G401.6 (cell line): ENCODE data around the gene TMEM14B.
"Not testable (repeated sequence)": the region's sequence is repeated elsewhere in the genome, so short reads cannot be mapped to it uniquely, and the experiment has no call there.

ENCODE experiments used
- FAIRE-seq: peaks from 2 replicates; lab custom pipeline; 2012; peaks lifted over from hg19 to GRCh38; lab: Jason Lieb, UNC

The TMEM14B gene

GRCh38 chr6:10746915-10747250 is 722 bp upstream of the TMEM14B start:
- no peak for FAIRE-seq

DNA sequence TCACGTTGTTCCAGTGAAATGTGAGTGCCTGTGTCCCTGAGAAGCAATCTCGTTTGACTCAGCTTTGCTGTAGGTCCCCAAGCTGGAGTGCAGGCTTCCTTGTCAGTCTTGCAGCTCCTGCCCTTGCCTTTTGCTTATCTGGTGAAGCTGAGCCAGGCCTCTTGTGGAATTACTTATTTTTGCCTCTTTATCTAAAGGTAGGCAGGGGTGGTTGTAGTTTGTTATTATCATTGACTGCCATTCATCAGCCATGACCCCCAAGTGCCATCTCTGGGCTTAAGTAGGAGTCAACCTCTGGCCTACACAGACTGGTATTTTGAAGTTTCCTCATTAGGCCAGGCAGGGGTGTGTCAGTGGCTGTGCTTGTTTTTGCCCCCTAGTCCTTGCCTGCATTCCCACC is 2.1 kb downstream of the TMEM14B start:
- FAIRE-seq: no peak

DNA sequence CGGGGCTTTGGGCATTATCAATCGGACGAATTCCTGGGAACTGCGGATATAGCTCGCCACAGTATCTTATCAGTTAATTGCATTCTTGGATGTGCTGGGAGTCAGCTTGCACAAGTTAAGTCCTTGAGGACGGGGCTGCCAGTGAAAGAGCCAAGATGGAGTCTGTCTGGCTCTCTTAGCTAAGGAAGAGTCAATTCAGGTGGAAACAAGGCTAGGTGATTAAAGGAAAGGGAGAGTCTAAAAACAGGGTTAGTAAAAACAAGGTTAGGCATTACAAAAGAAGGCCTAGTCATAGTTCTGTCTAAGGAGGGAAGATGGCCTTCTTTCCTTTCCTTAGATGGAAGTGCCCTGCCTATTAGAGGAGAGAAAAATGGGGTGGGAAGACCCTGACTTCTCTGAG is 3.0 kb downstream of the TMEM14B start:
- not testable (repeated sequence) for FAIRE-seq

GRCh38 chr6:10751757-10752156 is 4.2 kb downstream of the TMEM14B start:
- not testable (repeated sequence) for FAIRE-seq

GRCh38 chr6:10756085-10756484 is 8.5 kb downstream of the TMEM14B start:
- no peak for FAIRE-seq

- FAIRE-seq: peak; percentile 97
Measured at GRCh38 chr6:10759312-10759839, 11.8 kb downstream of the TMEM14B start.

DNA sequence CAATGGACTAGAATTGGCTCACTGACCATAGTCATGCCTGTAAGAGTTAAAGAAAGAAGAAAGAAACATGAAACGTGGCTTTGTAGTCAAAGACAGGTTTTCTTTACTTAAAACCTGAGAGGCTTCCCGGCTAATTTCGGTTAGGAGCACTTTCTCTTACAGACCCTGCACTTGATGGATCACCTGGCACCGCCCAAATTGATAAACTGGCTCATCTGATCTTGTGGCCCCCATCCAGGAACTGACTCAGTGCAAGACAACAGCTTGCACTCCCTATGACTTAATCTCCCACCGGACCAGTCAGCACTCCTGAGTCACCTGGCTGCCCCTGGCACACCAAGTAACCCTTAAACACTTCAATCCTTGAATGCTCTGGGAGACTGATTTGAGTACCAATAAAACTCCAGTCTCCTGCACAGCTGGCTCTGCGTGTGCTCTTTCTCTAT is 12.3 kb downstream of the TMEM14B start:
- FAIRE-seq: no peak

- FAIRE-seq: no peak
Measured at GRCh38 chr6:10763006-10763405, 15.4 kb downstream of the TMEM14B start.

DNA sequence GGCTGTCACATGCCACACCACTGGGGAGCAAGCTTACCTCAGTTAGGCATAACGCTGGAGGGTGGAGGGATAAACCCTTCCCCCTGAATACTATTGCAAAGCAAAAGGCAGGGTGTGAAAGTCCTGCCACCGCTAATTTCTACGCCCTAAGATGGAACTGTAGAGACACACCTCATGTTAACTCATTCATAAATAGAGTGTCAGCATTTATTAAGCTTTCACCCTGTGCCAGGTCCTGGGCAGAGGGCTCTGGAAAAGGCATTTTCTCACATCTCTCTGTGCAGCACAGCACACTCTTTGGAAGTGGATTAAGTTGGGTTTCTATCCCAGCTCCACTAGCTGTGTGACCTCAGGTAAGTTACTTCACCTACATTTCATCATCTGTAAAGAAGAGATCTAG is 21.8 kb downstream of the TMEM14B start:
- no peak for FAIRE-seq

- FAIRE-seq: no peak
Measured at GRCh38 chr6:10771371-10771894, 23.8 kb downstream of the TMEM14B start.

DNA sequence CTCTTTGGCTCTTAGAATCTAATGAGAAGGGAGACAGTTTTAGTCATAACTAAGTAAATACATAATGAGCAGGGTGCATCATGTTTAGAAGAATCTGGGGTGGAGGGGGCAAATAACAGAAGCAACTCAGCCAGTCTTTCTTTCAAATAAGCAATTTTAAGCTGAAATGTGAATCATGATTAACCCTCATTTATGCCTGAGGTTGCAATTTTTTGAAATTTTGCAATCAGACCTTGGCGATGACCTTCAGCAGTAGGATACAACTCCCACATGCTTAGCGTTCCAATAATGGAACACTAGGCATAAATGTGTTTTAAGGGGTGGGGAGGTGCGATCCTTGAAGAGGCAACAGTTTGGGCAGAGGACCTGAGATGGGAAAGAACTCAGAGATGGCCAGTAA is 30.6 kb downstream of the TMEM14B start:
- FAIRE-seq: no peak

DNA sequence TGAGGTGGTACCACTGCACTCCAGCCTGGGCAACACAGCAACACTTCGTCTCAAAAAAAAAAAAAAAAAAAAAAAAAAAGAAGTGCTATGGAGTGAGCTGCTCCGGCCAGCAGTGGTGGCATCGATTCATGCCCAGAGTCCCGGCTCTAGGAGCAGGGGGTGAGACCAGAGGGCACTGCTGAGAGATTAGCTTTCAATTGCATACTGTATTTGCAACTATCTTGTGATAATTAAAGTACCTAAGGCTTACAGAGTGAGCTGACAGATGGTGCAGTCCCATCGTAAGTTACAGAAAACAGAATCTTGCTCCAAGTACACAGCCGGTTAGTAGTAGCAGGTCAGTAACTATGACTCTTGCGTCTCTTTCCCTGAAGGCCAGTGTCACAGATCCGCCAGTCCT is 31.5 kb downstream of the TMEM14B start:
- FAIRE-seq: no peak

DNA sequence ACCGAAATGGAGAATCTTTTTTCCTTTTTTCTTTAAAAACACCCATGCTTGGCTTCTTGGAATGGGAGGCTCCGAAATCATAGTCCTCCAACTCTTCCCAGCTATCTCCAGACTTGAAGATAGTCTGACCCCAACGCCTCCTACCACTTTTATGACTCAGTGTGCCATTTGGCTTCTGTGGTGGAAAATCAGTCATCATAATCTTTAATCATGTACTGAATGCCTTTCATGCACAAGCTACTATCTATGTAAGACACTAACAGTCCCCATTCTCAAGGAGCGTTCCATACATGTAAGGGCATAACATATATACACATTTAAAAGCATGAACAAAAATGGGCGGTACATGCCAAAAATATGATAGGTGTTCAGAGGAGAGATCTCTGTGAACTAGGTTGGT is 44.1 kb downstream of the TMEM14B start:
- FAIRE-seq: no peak

DNA sequence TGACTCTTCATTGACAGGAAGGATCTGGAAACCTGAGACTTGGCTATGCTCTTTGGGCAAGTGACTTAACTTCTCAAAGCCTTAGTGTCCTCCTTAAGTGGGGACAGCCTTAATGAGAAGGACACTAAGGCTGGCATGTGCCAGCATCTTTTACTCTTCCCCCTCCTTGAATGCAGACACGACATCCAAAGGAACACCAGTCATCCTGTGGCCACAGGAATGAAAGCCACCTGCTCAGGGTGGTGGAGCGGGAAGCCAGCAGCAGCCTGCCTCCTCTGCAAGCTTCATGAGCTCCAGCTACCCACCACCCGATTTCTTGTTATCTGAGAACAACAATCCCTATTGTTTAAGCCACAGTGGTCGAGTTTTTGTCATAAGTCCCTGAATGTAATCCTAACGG is 44.5 kb downstream of the TMEM14B start:
- no peak for FAIRE-seq

DNA sequence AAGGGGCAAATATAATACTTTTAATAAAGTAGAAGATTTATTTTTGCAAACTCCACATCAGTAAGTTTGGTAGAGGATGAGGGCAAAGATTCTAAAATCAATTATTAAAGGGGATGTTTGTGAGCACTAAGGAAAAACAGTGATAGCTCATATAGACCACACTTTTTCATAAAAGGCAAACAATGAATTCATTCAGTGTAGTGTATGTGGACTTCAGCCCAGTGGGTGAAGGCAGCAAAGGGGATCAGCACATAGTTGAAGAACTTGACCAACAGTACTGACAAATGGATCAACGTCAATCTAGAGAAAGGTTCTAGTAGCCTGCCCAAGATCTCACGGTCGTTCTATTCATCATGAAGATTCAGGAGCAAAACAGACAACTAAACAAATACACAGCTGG is 45.4 kb downstream of the TMEM14B start:
- FAIRE-seq: no peak

DNA sequence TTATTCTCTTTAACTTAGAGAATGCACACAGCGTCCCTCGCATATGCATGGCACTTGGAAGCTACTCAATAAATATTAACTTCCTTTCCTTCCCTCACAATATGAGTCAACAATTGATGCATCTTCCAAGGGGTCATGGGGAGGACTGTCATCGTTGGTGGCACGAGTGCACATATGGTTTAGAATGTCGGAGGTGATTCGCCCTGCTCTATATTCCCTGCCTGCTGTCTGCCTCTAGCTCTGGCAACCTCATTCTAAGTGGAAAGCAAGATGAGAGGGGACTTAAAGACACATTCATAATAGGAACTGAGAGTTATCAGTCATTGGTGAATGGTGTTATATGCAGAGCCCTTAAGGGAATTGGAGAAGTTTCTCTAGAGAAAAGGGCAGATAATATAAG is 46.1 kb downstream of the TMEM14B start:
- no peak for FAIRE-seq

GRCh38 chr6:10794239-10794638 is 46.6 kb downstream of the TMEM14B start:
- no peak for FAIRE-seq

- FAIRE-seq: no peak
Measured at GRCh38 chr6:10800810-10801209, 53.2 kb downstream of the TMEM14B start.

DNA sequence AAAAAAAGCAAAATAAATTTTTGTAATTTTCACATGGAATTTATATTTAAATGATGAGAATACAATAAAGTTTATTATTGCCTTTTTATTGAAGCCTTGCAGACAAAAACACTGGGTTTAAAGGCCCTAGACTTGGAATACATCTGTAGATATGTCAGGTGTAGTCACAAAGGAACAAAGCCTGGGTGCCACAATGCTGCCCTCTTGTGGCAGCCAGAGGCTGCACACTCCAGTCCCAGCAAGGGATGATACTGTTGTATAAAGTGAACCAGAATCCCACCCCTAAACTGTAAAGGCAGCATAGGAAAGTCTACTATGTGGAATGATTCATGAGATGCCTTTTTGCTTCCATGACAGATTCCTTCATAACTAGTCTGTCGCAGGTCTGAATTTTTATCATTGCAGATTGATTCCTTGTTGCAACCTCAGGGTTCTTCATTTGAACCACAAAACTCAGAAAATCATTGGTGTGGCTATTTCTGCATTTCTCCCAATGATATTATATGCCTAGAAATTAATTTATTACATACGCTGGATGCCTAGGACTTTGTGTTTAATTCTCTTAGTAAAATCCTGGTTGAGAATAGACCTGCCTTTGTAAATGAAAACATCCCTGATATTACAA is 53.7 kb downstream of the TMEM14B start:
- peak; percentile 97 for FAIRE-seq
